Stimulated activated CD4-positive, alpha-beta T cell treated with anti-CD3 and anti-CD28 coated beads, Interleukin-2, amount 100 ng/mL, for 48 hours (primary cell): ENCODE data around the gene STRADA.
A peak's percentile ranks its signal among the peaks of the same experiment; 100 is the strongest.

Experiments used
- DNase-seq, 2 donors: peaks; one replicate each; pipeline ENCODE4 v3.0.0-alpha.2; 2020

STRADA gene

DNA sequence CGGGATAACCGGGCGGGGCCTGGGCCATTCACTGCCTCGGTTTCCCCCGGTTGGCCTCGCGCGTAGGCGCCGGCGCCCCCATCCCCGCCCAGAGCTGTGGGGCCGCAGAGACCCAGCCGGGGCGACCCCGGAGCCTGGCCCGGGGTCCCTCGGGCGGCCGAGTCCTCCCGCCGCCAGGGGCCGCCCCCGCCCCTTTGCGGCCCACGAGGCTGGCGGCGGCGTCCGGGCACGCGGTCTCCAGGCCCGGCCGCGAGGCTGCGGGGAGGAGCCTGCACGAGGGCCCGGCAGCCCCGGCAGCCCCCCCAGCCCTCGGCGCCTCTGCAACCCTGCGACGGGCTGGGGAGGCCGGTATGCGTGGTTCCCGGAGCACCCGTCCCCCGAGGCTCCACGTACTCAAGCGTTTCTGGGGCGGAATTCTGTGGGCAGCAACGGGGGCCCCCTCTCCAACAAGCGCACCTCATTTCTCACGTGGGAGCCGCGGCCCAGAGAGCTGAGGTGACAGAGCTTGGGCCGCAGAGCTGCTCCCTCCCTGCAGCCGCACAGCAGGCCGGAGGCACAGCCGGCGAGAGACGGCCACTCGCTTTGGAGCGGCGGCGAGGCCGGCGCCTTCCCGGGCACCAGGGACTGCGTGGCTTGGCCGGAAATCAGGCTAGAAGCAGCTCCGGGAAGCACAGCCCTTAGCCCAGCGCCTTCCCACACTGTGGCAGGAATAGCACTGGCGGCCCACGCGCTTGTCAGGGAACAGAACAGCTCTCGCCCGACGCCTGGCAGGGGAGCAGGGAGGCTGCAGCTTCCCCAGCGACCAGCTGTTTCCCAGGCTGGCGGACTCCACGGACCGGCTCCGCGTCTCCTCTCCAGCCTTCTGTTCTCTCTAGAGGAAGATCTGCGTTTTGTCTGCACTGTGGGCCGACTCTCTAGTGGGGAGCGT is 40.8 kb downstream of the STRADA start:
- peak; percentile 33 to 49 for DNase-seq

DNA sequence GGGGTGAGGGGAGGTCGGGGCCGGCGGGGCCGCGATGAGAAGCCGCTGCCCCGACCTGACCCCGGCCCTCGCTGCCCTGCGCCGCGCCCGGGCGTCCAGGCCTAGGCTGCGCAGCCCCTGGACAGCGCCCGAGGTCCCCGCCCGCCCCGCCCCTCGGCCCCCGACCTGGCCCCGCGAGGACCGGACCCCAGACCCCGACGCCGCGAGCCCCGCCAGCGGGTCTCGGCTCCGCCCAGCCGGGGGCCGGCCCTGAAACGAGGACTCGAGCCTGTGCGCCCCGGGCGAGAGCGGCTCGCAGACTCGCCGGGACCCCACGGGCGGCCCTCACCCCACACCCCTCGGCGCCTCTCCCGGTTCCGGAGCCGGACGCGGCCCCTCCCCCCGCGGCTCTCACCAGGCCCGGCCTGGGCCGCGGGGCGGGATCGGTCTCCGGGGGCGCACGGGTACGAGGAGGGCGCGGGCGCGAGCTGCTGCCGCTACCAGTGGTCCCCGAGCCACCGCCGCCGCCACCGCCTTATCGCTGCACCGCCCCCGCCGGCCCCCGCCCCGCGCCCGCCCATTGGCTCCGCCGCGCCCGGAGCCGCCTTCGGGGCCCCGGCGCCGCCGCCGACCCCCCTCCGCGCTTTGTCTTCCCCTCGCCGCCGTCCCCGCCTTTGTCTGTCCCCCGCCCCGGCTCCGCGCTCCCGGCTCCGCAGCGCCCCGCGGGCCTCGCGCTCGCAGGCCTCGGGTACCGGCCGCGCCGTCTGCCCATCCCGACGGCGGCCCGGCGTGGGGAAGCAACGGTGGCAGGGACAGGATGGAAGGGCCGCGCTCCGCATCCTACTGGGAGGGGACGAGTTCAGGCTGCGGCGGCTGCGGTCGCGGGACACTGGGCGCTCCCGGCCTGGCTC is 41.7 kb downstream of the STRADA start, which contains the start of gene LIMD2:
Gene LIMD2 (minus strand): TSS at position 488 of the 890 bp plus-strand sequence. CDS start 827 bp downstream, outside the sequence.
- peak; percentile 63 to 71 for DNase-seq

DNA sequence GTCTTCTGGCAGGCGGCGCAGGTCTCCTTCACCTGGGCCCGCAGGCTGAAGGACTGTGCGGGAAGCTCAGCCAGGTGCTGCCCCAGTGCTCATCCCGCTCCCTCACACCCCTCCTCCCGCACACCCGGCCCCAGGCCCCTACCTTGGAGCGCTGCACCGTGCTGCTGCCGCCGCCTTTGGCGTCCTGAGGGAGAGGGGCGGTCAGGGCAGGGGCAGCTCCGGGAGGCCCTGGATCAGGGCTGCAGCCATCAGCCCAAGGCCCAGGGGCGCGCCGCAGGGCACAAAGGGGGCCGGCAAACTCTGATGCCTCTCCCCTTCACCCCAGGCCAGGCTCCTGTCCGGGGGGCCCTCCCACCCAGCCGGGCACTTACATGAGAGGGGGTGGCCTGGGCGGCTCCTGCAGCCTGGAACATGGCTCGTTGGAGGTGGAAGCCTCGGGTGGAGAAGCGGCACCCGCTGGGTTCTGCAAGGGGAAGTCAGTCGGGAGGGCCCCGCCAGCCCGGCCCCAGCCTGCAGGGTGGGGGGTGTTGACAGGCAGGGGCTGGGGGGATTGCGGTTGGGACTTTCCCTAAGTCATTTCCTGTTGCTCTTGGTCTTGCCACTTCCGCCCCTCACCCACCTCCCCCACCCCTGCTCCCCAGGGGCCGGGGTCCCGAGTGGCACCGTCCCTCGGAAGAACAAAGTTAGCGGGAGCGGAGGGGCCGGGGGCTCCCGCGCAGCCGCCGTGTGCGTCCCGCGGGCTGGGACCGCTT is 42.5 kb downstream of the STRADA start:
- peak; percentile 53 to 59 for DNase-seq

DNA sequence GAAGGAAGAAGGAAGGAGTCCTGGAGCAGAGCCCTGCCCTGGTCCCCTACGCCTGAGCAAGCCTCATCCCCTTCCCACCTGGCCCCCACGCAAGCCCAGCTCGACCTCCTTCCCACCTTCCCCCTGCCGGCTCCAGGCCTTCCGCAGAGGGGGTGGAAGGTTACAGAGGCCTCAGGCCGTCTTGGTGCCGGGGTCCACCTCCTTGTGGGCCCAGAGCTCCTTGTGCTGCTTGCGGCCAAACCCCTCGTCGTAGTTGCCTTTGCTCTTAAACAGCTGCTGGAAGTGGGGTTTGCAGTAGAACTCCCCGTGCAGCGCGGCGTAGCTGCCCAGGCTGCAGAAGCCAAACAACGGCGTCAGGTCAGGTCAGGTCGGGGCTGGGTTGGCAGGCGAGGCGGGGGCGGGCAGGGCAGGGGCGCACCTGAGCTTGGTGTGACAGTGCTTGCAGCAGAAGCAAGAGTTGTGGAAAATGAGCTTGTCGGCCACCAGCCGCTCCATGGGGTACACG is 43.2 kb downstream of the STRADA start:
- no peak for DNase-seq

DNA sequence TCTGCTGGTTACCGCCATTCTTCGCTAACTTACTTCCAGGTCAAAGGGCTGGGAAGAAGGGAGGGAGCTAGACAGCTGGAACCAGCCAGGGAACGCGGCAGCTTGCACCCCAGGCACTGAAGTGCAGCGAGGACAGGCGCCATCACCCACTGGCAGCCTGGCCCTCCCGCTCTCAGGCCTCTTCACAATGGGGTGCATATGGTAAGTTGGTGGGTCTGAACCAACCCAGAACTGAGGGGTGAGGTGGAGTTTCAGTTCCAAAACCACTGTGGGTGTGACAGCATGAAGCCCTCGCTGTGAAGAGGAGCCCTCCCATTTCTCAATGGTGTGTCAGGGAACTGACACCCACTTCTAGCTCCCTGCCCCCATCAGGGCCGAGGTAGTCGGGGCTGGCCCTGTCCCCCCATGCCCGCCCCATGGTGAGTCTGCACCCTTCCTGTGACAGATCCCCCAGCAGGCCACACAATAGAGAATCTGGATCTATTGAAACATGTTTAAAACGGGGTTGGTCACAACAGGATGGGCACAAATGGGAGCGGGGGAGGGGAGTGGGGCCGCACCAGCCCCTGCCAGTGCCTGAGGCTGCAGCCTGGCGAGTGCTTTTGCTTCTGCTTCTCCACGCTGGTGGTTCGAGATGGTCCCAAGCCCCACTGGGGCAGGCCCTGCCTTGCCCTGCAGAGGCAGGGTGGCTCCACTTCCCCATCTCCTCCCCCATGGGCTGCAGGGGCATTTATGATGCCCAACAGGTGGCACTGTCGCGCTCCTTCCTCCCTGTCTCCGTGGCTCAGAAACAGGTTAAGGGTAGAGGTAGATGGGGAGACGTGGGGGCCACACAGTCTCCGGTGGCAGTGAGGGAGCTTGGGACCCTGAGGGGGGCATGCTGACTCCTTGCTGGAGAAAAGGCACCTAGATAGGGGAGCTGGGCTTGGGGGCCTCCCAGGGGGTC is 44.0 kb downstream of the STRADA start:
- DNase-seq = peak; percentile 64 to 67

DNA sequence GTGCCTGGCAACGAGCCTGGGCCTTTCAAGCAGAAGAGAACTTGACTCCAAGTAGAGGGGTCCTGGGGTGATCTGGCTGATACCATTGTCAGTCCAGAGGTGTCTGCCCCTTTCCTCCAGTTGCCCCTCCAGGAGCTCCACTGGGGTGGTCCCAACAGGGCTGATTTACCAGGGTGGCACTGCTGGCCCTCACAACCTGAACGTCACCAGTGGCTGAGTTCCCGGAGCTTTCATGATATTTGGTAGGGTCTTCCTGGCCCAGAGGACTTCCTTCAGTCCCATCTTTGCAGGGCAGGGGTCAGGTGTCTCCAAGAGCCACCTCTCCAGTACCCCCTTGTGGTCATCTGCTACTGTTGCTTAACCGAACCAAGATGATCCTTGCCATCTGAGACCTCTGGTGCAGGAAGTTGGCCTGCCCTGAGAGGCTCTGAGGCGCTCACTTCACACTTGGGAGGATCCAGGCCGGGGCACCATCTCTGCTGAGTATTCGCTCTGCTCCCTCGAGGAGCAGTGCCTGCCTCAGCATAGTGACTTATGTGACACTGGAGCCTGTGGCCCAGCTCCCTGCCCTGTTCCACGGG is 45.1 kb downstream of the STRADA start:
- DNase-seq = no peak

DNA sequence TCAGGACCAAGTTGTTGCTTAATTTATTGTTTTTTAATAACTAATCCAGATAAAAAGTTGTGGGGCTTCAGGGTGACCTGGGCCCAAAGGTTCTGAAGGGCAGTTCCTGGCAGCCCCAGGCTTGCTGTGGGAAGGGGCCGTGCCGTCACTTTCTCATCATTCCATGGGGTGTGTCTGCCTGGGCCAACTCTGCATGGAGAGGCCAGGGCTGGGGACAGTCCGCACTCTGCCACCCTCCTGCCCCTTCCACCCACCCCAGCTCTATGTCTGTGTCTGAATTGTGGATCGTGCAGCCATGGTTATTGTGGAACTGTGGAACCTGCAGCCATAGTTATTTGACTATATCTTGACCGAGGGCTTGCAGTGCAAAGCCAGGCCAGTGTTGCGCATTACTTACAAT is 45.7 kb downstream of the STRADA start:
- no peak for DNase-seq

DNA sequence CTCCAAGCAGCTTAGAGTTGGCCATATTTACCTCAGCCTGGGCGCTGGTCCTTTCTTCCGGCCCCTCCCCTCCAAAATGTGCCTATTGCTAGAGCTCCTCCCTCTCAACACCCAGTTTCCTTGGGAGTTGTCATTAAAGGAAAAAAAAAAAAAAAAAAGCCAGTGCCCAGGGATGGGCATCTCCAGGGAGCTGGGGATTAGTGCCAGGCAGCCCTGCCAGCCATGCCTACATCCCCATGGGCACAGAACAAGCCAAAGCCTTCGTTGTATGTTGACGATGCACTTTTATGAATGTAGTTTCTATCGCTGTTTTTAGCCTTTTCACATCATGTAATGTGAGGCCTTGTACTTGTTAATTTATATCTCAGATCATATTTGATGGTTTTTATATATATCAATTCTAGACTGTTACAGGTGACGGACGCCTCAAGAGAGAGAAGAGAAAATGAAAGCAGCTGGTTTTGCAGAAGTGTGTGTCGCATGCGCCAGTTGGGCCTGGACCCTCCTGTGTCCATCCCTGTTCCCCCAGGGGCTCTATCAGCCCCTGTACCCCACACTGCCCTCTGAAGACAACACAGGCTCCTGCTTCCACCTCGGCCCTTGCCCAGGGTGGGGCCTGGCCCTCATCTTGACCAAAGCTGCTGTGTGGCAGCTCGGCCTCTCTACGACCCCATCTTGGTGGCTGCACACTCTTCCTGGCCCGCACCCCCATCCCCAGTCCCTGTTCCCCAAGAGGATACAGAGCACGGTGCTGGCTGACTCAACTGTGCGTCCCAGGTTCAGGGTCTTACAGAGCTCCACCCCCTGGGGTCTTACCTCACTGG is 46.4 kb downstream of the STRADA start:
- no peak for DNase-seq

DNA sequence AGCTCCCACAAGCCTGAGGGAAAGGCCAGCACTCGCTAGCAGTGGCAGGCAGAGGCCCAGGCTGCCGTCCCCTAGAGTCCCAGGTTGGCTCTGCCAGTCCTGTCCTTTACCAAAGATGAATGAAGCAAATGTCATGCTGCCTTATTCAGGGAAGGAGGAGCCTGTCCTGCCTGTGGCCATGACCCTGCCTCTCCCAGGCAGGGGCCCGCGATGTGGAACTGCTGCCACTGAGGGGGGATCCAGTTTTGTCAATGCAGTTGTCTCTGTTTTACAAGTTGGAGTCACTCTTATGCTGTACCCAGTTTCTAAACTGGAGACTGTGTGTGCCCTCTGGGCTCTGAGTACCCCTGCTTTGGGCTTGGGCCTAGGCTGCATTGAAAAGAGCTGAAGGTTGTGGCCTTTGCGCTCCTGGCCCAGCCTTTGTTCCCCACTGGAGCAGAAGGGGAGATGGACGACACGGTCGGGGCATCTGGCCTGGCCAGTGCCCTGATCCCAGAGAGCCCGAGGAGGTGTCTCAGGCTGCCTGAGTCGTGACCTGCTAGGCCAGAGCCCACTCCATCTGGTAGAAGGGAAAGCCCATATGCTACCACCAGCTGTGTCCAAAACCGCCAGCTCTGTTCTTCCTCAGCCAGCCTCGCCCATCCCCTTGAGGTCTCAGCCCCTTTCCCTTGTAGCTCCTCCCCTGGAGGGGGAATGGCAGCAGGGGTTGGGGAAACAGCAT is 47.2 kb downstream of the STRADA start:
- DNase-seq = no peak

DNA sequence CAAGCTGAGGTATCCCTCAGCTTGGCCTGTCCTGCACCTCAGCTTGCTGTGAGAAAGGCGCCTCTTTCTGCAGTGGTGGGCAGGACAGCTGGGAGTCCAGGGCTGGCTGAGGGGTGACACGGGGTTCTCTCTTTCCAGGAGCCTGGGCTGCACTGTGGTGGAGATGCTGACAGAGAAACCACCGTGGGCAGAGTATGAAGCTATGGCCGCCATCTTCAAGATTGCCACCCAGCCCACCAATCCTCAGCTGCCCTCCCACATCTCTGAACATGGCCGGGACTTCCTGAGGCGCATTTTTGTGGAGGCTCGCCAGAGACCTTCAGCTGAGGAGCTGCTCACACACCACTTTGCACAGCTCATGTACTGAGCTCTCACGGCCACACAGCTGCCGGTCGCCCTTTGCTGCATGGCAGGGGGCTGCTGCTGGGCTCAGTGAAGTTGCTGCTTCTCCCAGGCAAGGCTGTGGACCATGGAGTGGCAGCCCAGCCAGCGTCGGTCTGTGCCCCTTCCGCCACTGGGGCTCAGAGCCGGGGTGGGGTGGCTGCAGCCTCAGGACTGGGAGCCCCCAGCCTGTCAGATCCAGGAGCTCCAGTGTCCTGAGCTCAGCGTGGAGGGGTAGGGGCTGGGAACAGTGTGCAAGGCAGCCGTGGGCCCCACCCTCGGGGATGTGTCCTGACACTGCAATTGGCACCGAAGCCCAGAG is 48.0 kb downstream of the STRADA start:
- no peak for DNase-seq

DNA sequence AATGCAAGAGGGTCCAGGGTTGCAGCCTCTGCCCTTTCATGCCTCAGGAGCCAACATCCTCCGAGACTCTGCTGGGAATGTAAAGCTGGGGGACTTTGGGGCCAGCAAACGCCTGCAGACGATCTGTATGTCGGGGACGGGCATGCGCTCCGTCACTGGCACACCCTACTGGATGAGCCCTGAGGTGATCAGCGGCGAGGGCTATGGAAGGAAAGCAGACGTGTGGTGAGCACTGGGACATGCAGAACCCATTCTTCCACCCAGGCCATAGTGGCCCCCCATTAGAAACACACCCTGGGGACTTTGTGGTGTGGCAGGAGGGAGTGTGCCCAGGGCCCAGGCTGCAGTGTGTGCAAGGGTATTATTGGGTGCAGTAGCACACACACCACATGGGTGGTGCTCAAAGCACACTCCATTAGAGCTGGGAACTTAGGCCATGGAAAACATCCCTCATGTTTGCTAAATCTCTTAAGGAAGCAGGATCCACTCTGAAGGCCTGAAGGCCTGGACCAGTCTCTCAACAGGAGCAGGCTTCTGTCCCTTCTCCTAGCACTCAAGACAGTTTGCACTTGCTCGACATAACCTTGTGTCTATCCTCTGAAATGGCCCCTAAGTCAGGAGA is 49.3 kb downstream of the STRADA start:
- DNase-seq = no peak

DNA sequence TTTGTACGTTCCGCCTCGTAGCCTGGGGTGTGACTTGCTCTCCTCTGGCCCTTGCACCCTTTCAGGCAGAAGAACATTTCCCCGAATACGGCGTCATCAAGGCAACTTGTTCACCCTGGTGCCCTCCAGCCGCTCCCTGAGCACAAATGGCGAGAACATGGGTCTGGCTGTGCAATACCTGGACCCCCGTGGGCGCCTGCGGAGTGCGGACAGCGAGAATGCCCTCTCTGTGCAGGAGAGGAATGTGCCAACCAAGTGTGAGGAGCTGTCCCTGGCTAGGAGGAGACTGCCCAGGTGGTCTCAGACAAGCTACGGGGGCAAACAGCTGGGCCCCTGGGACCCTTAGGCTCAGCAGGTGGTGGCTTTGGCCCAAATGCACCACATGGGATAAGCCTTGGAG is 52.1 kb downstream of the STRADA start:
- no peak for DNase-seq

DNA sequence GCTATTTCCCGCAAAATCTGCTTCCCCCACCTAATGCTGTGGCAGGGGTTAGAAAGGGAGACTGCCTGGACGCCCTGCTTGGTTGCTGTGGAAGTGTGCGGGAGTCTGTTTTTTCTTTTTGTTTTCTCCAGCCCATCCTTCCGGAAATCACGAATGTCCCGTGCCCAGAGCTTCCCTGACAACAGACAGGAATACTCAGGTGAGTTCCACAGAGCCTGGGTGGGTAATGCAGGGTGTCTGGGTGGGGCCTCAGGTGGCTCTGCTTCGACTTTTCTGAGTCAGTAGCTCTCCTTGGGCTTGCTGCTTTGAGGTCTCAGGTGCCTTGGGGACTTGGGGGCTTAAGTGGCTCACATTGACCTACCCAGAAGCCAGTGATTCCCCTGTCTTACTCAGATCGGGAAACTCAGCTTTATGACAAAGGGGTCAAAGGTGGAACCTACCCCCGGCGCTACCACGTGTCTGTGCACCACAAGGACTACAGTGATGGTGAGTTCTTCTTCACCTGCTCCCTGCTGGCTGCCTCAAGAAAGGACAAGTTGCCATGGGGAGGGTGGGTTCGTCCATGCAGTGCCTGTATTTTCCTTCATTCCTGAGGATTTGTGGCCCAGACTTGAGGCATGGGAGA is 53.1 kb downstream of the STRADA start:
- no peak for DNase-seq

DNA sequence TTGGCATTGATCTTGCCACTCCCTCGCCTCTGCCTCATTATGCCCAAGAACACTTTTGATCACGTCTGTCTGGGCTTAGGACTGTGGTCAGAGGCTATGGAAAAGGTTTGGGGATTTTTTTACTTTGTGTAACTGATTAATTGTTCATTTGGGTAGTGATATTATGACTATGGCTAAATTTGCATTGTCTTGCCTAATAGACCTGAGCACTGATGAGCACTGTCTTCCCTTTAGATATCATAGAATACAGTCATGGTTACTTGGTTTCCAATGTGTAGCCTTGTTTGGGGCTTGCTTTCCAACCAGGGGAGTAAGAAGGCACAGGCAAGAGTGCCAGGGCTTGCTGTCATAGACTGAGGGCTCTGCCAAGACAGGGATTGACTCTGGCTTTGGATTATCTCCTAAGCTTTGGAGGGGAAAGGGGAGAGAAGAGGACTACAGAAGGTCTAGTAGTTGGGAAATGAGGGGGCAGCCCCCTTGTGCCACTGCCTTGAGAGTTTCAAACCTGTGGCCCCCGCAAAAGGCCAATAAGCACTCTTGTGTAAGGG is 55.4 kb downstream of the STRADA start:
- DNase-seq = no peak

DNA sequence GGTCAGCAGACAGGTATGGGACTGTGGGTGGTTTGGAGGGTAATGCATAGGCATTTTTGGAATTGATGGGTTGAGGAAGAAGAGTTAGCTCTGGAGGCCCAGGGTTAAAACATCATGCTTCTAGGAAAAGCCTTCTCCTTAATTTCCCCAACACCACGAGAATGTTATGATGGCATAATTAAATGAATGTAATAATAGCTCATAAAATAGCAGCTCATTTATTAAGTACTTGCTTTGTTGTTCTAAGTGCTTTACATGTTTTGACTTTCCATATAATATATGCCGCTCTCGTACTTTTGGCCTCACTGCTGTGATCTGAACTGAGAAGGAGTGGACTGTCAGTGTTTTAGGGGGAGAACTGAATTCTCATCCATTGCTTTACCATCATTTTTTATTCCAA is 56.0 kb downstream of the STRADA start:
- DNase-seq = no peak

DNA sequence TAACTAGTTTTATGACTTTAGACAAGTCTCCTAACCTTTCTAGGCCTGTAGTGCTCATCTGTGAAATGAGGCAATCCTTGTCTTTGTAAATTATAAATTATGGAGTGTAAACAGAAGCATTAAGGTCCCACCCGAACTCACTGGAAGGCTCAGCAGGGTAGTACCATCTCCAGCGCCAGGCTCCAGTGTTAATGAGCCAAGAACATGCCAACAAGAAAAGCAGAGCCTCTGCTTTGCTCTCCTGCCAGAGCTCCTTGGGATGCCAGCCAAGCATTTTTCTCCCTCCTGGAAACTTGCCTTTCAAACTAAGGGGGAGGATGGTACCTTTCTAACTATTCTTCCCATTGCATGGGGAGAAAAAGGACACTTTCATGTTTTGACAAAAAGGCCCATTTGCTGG is 56.6 kb downstream of the STRADA start:
- no peak for DNase-seq

DNA sequence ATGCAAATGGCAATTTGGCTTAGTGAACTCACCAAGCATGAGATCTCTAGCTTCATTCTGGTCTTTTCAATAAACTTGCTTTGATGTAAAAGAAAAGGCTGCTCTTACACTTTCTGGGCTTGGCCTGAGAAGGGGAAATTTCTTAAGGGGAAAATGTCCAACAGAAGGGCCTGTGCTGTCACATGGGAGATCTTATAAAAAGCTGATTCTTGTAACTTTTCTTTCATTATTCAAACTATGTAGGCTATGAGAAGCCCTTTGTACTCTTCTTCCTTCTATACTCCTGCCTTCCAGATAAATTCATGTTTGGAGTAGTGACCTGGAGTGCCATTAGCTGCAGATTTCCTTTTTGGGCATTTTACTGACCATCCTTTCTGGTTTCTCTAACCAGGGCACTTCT is 58.6 kb downstream of the STRADA start:
- no peak for DNase-seq

DNA sequence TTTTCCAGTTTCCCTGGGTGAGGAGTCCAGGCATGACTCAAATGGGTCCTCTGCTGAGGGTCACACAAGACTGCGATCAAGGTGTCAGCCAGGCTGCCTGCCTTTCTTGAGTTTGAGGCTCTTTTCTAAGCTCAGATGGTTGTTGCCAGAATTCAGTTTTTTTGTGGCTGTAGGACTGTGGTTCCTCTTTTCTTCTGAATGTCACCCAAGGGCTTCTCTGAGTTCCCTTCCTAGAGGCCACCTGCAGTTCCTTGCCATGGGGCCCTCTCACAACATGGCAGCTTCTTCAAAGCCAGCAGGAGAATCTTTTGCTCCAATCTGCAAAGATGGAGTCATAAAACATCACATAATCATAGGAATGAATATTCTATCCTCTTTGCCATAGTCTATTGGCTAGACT is 59.2 kb downstream of the STRADA start:
- no peak for DNase-seq
